Left lobe of liver (tissue), 2 donors: ENCODE data around the gene ERVV-1. TPM values are rescaled to one million over a fixed set of nuclear protein-coding genes. Genes with fewer than 3 reads are reported as not detected.
"Not testable (repeated sequence)": the region's sequence is repeated elsewhere in the genome, so short reads cannot be mapped to it uniquely, and the experiment has no call there.

Source experiments
- ATAC-seq: fragments of 200-7000 bp; cut with Tn5 transposase; one replicate; pipeline ENCODE4 v1.9.1; 2020; ENCODE audit warnings: mild to moderate bottlenecking, moderate library complexity
- DNase-seq: peaks from one replicate; pipeline ENCODE4 v3.0.0-alpha.2; 2020; ENCODE audit warnings: low spot score
- total RNA-seq: library from RNA; stranded (reverse); gene quantifications from one replicate; pipeline ENCODE4 v1.2.1, GENCODE V29; 2021
- donor health status: DM: no; HTN: no; CAD: no; lungs with moderate emphysema.
- donor health status: DM: no; HTN: yes; CAD: no.

Gene ERVV-1
- total RNA-seq, 1 donor from 2014 or later = not detected

- ATAC-seq = no peak
- no peak for DNase-seq
Measured at GRCh38 chr19:53015730-53016129, 2.0 kb downstream of the ERVV-1 start.

DNA sequence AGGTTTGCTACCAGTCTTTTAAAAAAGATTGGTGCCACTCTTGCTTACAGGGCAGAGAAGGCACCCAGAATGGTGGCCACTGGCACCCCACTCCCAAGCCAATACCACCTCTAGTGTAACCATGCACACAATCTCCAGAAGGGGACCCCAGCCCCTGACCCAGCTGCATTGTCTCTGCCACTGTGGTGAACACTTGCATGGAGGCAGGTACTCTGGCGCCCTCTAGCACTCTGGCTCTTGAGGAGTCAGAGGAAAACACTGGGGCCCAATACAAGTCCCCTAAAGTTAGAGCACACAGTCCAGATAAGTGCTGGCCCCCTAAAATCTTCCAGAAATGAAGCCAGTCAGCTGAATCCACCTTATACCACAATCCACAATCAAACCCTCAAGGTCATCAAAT lies 6.0 kb downstream of the ERVV-1 start:
- ATAC-seq = no peak
- no peak for DNase-seq

GRCh38 chr19:53028306-53028705 lies 14.6 kb downstream of the ERVV-1 start:
- DNase-seq, ATAC-seq: not testable (repeated sequence)

DNA sequence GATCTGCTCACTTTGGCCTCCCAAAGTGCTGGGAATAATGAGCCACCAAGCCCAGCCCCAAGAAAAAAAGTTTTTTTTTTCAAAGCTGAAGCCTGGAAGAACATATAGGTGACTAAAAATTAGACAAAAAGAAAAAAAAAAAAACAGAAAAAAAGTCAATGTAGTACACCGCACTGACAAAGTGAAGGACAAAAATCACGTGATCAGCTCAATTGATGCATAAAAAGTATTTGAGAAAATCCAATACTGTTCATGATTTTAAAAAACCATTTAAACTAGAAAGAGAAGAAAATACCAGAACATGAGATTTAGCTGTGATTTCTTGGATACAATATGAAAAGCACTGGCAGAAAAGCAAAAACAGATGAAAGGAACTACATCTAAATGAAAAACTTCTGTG lies 20.3 kb downstream of the ERVV-1 start:
- DNase-seq (no peak), ATAC-seq (no peak)

DNA sequence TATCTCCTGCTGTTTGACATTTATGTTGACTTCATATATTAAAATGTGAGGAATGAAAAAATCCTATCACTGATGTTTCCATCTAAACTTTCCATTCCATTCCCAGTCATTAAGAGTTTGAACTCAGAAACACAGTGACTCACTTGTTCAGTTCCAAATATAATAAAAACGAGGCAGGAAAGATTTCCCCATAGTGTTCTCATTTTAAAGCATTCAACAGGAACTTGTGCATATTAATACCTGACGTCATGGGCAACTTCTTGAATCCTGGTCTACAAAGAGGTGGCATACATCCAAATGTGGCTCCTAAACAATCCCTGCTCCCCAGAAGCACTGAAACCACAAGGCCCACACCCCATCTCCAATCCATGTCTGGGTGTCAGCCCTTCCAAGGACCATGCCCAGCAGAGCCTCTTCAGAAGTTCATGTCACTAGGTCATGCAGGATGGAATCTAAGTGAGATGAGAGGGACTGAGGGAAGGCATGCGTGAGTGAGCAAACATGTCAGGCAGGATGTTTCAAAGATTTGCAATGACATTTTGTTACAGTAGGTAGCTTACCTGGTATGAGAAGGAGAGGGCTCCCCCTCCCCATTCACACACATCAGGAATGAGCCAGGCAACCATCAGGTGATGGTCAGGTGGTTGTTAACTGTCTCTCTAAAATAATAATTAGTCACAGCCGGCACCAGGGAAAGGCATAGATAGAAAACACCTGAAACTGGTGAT lies 21.4 kb downstream of the ERVV-1 start:
- ATAC-seq (no peak), DNase-seq (no peak)

- DNase-seq (no peak), ATAC-seq (no peak)
Measured at GRCh38 chr19:53037101-53038097, 23.7 kb downstream of the ERVV-1 start.

GRCh38 chr19:53041366-53041765 lies 27.6 kb downstream of the ERVV-1 start:
- no peak for ATAC-seq

DNA sequence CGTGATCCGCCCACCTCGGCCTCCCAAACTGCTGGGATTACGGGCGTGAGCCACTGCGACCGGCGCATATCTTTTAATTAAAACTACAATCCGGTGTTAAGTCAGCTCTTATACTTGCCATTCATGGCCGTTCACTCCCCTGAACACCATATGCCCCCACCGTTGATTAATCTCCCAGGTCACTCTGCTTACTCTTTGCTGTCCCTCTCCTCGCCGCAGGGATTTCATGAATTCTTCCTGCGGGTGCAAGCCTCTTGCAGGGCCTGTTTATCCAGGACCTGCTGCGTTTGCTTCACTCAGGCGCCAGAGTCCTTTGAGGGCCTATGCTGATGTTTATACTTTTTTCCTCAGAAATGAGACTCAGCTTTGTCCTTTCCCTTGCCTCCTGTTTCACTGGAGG lies 31.8 kb downstream of the ERVV-1 start:
- no peak for DNase-seq
- no peak for ATAC-seq

More at GRCh38 chr19:53041366-53041765, 27.6 kb downstream of the ERVV-1 start:
- DNase-seq = no peak

DNA sequence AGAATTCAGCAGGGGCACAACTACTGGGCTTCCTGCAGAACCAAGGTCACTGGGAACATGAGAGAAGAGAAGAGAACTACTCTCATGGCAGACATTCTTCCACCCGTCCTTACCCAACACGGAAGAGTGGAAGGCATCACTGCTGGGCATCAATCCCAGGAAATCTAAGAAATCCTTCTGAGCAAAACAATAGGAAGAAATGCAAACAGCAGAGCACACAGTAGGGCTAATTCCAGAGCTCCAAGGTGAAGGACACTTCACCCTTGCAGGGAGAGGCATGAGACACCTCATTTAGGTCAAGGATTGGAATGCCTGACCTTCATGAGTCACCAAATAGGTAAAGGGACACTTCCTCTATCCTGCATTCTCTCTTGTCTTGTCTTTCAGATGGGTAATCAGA lies 33.7 kb downstream of the ERVV-1 start:
- no peak for DNase-seq
- ATAC-seq = no peak

GRCh38 chr19:53055117-53055516 lies 41.4 kb downstream of the ERVV-1 start:
- ATAC-seq (no peak), DNase-seq (no peak)

- DNase-seq (no peak), ATAC-seq (no peak)
Measured at GRCh38 chr19:53057904-53058580, 44.3 kb downstream of the ERVV-1 start.

Other genes starting within 250 kb of the ERVV-1 start
- gene ZNF600, start 227.1 kb upstream of the ERVV-1 start, total RNA-seq = 3.1 TPM
- 1.2 TPM for gene ZNF28, start 192.3 kb upstream of the ERVV-1 start, total RNA-seq
- 2.6 TPM for gene ZNF468, start 156.3 kb upstream of the ERVV-1 start, total RNA-seq
- 1.2 TPM for gene ZNF320, start 116.3 kb upstream of the ERVV-1 start, total RNA-seq
- 0.70 TPM for gene ZNF888, start 90.5 kb upstream of the ERVV-1 start, total RNA-seq
- gene ZNF816, start 51.0 kb upstream of the ERVV-1 start, total RNA-seq = 0.75 TPM
- gene ERVV-2, start 30.8 kb downstream of the ERVV-1 start, total RNA-seq = not detected
- gene ZNF160, start 89.5 kb downstream of the ERVV-1 start, total RNA-seq = 8.8 TPM
- gene ZNF415, start 119.0 kb downstream of the ERVV-1 start, total RNA-seq = 0.83 TPM
- 1.5 TPM for gene ZNF347, start 145.1 kb downstream of the ERVV-1 start, total RNA-seq
- 0.28 TPM for gene ZNF665, start 179.4 kb downstream of the ERVV-1 start, total RNA-seq
- gene ZNF677, start 241.0 kb downstream of the ERVV-1 start, total RNA-seq = 1.1 TPM
- gene VN1R2, start 244.4 kb downstream of the ERVV-1 start, total RNA-seq = not detected